HepG2 (cell line): Measurements from ENCODE around the gene DISP2. TPM values are rescaled to one million over a fixed set of nuclear protein-coding genes. Genes with fewer than 3 reads are reported as not detected.

Experiments
- DMTF1 ChIP-seq: sonication (generic); formaldehyde crosslinking; IDR thresholded peaks from 2 replicates; pipeline ENCODE4 v1.4.0; 2020; ENCODE audit warnings: mild to moderate bottlenecking, missing genetic modification reagents
- FLYWCH1 ChIP-seq: sonication (generic); formaldehyde crosslinking; IDR thresholded peaks from 2 replicates; pipeline ENCODE4 v1.8.1; 2023; ENCODE audit warnings: mild to moderate bottlenecking, missing genetic modification reagents
- GMEB2 ChIP-seq: IDR thresholded peaks from 2 replicates; pipeline ENCODE4 v1.6.1; 2016; ENCODE audit warnings: missing biosample characterization, missing genetic modification reagents, low read depth
- IRF2 ChIP-seq: IDR thresholded peaks from 2 replicates; pipeline ENCODE4 v1.6.1; 2018; ENCODE audit warnings: missing genetic modification reagents, missing compliant biosample characterization
- RARA ChIP-seq: IDR thresholded peaks from 2 replicates; pipeline ENCODE4 v1.6.1; 2016; ENCODE audit warnings: missing genetic modification reagents, missing compliant biosample characterization
- SAP130 ChIP-seq: IDR thresholded peaks from 2 replicates; pipeline ENCODE4 v1.6.1; 2016; ENCODE audit warnings: low read depth
- SMAD1 ChIP-seq: sonication (generic); formaldehyde crosslinking; IDR thresholded peaks from 2 replicates; pipeline ENCODE4 v1.4.0; 2020; ENCODE audit warnings: missing genetic modification reagents, low read depth, mild to moderate bottlenecking, borderline replicate concordance
- USF2 ChIP-seq, 2 experiments: sonication (generic) in 1 of 2; formaldehyde crosslinking in 1 of 2; IDR thresholded peaks; 2 replicates each; pipeline versions ENCODE4 v1.5.1 to v1.6.1; 2011 to 2020; ENCODE audit warnings: borderline replicate concordance in 1 of 2, low read depth in 1 of 2, low read length in 1 of 2, mild to moderate bottlenecking in 1 of 2, missing genetic modification reagents in 1 of 2, moderate library complexity in 1 of 2
- XRCC5 ChIP-seq: fragments of 200-400 bp; formaldehyde crosslinking; optimal IDR thresholded peaks from 2 replicates; pipeline ENCODE3; 2017; ENCODE audit warnings: mild to moderate bottlenecking, low read length
- ZFP91 ChIP-seq: sonication (generic); formaldehyde crosslinking; IDR thresholded peaks from 2 replicates; pipeline ENCODE4 v1.9.0; 2022; ENCODE audit warnings: missing genetic modification reagents, mild to moderate bottlenecking, borderline replicate concordance
- ZNF513 ChIP-seq: sonication (generic); formaldehyde crosslinking; conservative IDR thresholded peaks from 2 replicates; pipeline ENCODE4 v1.5.0; 2020; ENCODE audit warnings: missing genetic modification reagents
- ZNF546 ChIP-seq: sonication (generic); formaldehyde crosslinking; conservative IDR thresholded peaks from 2 replicates; pipeline ENCODE4 v1.8.1; 2023; ENCODE audit warnings: mild to moderate bottlenecking, missing genetic modification reagents
- ZNF720 ChIP-seq: sonication (generic); formaldehyde crosslinking; IDR thresholded peaks from 2 replicates; pipeline ENCODE4 v1.4.0; 2020; ENCODE audit warnings: missing genetic modification reagents
- polyA plus RNA-seq, 8 experiments: library from polyadenylated mRNA; depleted of rRNA in 3 of 8; stranded (reverse) in 7 of 8; unstranded in 1 of 8; fragments of >200 nt; fragmentation: Illumina TruSeq in 4 of 8; extraction: Trizol in 4 of 8; gene quantifications; 2 replicates each; pipeline versions ENCODE4 v1.2.1 to v1.2.3, GENCODE V29; 2011 to 2016; ENCODE audit warnings: low read depth in 4 of 8, missing spikeins in 1 of 8, mixed read lengths in 1 of 8; ENCODE audit not compliant: insufficient read depth in 1 of 8
- total RNA-seq, 5 experiments: library from RNA; depleted of rRNA; stranded (reverse); fragments of >200 nt; fragmentation: Illumina TruSeq; extraction: Trizol; gene quantifications; 2 replicates each; pipeline ENCODE4 v1.2.3, GENCODE V29; 2016; ENCODE audit warnings: low read depth in 1 of 5
- TF ChIP-seq, protein P1 (sequence below): sonication (generic); formaldehyde crosslinking; IDR thresholded peaks from 2 replicates; pipeline ENCODE4 v1.4.0; 2020; ENCODE audit warnings: missing genetic modification reagents, borderline replicate concordance

Gene DISP2
- total and polyA plus RNA-seq, 2 of the 13 experiments (the other 11 are each of a cell fraction or from before 2014, with no cell fraction given): 0.09 to 0.32 TPM

DNA sequence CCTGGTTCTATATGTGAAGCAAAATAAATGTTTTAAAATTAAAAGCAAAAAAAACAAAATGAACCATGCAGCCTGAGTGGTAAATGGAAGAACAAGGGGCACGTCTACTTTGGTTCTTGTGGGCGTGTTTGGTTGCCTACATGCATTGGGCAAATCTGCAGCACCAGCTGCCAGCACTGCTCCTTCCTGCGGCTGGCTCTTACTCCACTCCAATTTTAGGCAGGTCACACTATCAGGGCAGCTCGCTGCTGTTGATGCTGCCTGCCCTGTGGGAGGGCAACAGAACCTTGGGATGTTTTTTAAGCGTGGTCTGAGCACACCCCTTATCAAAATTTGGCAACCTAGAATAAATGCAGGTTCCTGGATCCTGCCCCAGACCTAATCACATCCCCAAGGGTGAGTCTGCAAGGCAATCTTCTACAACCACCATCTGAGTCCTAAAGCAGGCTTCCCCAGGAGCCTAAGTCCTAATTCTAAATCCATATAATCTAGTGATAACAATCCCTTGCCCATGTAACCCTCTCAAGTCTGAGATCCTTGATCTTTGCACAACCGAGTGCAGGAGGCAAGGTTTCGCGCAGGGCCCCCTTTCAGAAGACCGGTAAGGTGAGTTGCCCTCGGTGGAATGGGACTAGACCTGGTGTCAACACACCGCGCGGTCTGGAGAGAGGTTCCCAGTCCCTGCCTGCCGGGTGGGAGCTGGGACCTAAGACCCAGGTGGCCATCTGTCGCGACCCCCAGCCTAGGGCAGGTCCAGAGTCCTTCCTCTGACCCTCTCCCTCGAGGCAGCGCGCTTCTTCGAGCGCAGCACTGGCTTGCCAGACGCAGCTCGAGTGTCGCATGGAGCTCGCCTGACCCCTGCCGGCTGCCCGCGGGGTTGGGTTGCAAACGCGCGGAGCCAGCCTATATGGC, 63.5 kb downstream of the DISP2 start (continued):
- TF ChIP-seq ZNF546 (CRISPR knock-in tag) (no peak), FLYWCH1 (CRISPR knock-in tag) (no peak), SMAD1 (CRISPR knock-in tag) (peak; percentile 52; the same call in 1 of the 2 replicates), DMTF1 (CRISPR knock-in tag) (no peak), GMEB2 (CRISPR knock-in tag) (no peak), RARA (0 out of 2 replicates have a peak, but pooled peaks have one; percentile 10), ZNF720 (CRISPR knock-in tag) (no peak), XRCC5 (peak; percentile 43), SAP130 (CRISPR knock-in tag) (peak; percentile 35; the same call in 1 of the 2 replicates), USF2 (IDR thresholded peaks at IDR 0.05; ENCODE audit: low read depth, low read length) (no peak), USF2 (CRISPR knock-in tag; IDR thresholded peaks at IDR 0.05; ENCODE audit: borderline replicate concordance) (no peak), IRF2 (CRISPR knock-in tag) (peak; percentile 55; the same call in 1 of the 2 replicates), ZFP91 (CRISPR knock-in tag) (peak; percentile 83), ZNF513 (no peak)
- TF ChIP-seq, protein P1, sequence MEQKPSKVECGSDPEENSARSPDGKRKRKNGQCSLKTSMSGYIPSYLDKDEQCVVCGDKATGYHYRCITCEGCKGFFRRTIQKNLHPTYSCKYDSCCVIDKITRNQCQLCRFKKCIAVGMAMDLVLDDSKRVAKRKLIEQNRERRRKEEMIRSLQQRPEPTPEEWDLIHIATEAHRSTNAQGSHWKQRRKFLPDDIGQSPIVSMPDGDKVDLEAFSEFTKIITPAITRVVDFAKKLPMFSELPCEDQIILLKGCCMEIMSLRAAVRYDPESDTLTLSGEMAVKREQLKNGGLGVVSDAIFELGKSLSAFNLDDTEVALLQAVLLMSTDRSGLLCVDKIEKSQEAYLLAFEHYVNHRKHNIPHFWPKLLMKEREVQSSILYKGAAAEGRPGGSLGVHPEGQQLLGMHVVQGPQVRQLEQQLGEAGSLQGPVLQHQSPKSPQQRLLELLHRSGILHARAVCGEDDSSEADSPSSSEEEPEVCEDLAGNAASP: 0 out of 2 replicates have a peak, but pooled peaks have one; percentile 31
